T47D (cell line): ENCODE measurements around the gene PLCB2.

Experiments
- DNase-seq, 2 experiments: peaks; one replicate each; pipeline versions ENCODE4 v3.0.0 to v3.0.0-alpha.2; 2011 to 2012; ENCODE audit warnings: low read depth in 1 of 2, low spot score in 1 of 2
- JUND ChIP-seq: IDR thresholded peaks from 2 replicates; pipeline ENCODE4 v1.6.1; 2012; ENCODE audit warnings: low read depth
- in situ Hi-C: cut with HindIII; loops from 2 replicates; pipeline ENCODE4 v1.10.0; 2016; ENCODE audit warnings: low sequenced_read_pairs, low pct_unique_long_range_greater_than_20kb

PLCB2 gene

GRCh38 chr15:40248006-40248783 lies 59.5 kb downstream of the PLCB2 start:
- in situ Hi-C loops, result no loop called here

DNA sequence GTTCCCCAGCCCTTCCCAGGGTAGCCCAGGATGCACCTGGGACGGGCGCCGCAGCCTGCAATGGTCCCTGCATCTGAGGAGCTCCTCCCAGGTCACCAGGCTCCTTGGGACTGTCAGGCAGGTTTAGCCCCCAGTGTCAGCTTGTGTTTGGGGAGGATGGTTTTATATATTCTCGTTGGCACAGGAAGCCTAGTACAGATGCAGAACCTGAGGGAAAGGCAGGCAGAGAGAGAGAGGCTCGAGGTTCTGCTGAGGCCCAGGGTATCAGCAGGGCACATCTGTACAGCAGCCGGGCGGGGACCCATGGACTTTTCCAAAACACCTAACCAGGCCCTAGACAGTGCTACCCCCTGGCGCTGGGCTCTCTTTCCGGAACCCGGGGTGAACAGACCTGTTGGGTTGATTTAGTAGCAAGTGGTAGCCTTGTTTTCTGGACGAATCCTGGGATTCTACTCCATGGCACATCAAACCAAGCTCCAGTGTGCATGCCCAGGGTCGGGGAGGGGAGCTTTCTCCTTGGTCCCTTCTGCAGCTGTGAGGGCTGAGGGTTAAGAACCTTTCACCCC lies 60.2 kb downstream of the PLCB2 start:
- TF ChIP-seq JUND, result no peak
- DNase-seq, result no peak
- in situ Hi-C loops, result no loop called here

More at GRCh38 chr15:40248006-40248783, 59.5 kb downstream of the PLCB2 start:
- no peak for TF ChIP-seq JUND
- no peak for DNase-seq

GRCh38 chr15:40246496-40247280 lies 61.0 kb downstream of the PLCB2 start:
- TF ChIP-seq JUND, result no peak
- no peak for DNase-seq
- in situ Hi-C loops, result no loop called here

GRCh38 chr15:40245666-40246450 lies 61.9 kb downstream of the PLCB2 start:
- in situ Hi-C loops, result no loop called here
- no peak for TF ChIP-seq JUND
- DNase-seq, result no peak

DNA sequence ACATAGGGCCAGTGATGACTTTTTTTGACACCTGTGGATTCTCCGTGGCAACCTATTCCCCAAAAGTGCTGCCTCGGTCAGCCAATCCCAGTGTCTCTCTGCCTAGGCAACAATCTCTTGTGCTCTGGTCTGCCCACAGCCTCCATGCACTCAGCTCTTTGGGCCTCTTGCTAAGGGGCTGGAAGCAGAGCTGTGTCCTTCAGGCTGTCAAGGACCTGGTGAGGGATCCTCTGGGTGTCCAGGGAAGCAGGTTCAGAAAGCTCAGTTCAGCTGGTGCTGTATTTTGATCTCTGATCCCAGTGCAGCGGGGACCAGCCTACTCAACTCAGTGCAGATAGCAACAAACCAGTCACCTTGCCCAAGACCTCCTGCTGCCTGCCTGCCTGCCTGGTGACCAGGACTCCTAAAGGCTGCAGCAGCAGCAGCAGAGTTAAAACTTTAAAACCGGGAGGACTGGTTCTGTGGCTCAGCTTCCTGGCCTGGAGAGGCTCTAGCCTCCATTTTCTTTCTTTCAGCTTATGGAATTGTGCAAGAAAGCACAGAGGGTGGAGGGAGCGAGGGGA lies 62.7 kb downstream of the PLCB2 start:
- no peak for TF ChIP-seq JUND
- DNase-seq, result peak; percentile 63 to 87
- in situ Hi-C loops, result no loop called here

DNA sequence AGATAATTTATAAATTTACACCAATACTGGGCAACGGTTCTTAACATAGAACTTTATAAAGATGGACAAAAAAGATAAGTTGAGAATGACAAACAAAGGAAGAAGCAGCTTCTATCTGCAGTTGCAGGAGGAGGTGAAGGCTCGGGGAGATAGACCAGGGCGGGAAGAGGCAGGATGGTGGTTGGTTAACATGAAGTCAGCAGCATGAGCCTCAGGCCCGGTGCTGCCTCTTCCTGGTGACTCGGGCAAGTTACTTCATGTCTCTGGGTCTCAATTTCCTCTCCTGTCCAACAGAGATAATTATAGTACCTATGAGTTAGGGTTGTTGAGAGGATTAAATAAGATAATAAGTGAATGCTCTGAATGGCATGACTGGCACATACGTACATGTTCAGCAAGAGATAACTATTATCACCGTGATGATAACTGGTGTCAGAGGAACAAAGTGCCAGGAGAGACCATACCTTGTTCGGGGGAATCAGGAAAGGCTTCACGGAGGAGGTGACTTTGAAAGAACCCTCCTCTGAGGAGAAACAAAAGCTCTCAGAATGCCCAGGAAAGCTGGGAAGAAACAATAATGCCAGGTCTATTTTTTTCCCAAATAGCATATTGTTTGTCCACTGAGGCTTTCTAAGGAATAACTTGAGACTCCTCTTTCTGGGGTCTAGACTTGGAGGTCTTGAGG lies 64.5 kb downstream of the PLCB2 start:
- no peak for DNase-seq
- no peak for TF ChIP-seq JUND
- in situ Hi-C loops, result no loop called here

DNA sequence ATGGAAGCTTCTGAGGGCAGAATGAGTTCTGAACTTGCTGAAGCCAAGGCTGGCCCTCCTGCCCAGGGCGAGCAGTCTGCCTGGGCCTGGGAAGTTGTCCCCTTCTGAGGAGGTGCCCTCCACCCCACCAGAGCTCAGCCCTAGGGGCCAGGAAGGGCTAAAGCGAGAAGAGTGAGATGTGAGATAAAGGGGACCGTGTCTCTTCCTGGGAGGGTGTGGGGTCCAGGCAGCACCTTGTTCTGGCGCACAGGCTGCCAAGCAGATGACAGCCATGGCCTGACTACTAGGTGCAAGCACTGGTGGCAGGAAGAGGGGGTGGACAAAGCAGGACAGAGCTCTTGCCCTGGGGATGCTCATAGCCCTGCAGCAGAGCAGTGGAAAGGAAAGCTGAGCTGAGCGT lies 65.1 kb downstream of the PLCB2 start:
- TF ChIP-seq JUND, result no peak
- no peak for DNase-seq
- in situ Hi-C loops, result no loop called here

GRCh38 chr15:40242213-40242599 lies 65.5 kb downstream of the PLCB2 start:
- no peak for TF ChIP-seq JUND
- DNase-seq, result no peak
- in situ Hi-C loops, result no loop called here

DNA sequence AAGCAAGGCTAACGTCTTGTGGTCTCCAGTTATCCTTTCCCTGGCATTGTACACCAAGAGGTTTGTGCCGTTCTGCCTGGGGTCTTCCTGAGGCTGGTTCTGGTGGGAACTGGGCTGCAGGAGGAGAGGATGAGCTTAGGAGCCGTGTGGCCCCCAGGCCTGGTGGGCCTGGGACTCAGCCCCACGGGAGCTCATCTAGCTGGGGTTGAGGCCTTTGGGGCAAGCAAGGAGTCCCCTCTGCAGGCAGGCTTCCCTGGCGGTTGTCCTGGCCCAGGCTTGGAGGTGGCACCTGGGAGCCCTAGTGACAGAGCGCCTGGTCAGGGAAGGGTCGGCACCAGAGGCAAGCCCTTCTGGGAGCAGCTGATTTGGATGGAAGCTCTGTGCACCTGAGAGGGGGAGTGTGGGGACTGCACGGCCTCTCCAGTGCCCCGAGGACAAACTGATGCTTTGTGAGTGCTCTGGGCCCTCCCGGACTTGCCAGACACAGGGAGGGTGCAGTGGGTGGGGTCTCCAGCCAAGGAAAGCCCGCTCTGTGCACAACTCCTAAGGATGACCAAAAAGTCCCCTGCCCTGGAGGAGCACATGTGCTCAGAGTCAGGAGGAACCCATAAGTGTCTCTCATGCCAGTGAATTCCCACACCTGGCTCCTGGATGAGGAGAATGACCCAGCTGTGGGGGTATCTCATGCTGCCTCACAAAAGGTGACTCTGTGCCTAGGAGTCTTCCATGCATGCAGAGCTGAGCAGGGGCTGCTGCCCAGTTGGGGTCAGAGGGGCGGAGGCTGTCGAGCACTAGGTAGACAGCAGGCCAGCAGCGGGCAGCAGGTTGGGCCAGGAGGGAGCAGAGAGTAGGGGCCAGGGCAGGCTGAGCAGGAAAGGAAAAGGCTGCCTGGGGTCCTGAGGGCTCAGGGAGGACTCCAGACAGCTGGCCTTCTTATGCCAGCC lies 66.2 kb downstream of the PLCB2 start:
- TF ChIP-seq JUND, result no peak
- in situ Hi-C loops, result no loop called here
- no peak for DNase-seq

DNA sequence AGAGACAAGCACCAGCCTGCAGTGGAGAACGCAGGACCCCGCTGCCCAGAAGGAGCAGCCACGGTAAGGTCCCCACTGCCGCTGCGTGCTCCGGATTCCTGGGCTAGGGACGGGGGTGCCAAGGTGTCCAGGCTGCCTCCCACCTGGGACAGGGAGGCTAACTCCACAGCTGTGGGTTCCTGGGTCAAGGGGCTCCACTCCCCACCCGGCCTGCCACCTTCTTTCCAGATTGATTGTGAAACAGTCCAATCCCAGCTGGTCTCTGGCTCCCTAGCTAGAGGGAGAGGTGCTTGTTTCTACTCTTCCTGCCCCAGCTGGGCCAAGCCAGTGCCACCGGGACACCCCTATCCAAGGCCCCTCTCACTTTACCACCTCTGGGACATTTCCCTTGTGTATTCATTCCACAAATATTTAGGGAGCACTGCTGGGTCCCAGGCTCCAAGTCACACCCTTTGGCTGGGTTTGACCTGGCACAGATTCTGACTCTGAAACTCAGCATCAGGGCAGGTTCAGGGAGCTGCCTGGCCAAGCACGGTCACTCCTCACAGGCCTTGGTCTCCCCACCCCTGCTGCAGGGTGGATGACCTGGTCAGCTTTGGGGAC lies 67.0 kb downstream of the PLCB2 start:
- DNase-seq, result no peak
- in situ Hi-C loops, result no loop called here
- no peak for TF ChIP-seq JUND
